ENCODE measurements around the gene RRP15.

The RRP15 gene

GRCh38 chr1:218364028-218364710 lies 79.1 kb downstream of the RRP15 start:
- no peak for DNase-seq

GRCh38 chr1:218365226-218365999 lies 80.3 kb downstream of the RRP15 start:
- no peak for DNase-seq

- DNase-seq = no peak
These were observed 81.4 kb downstream of the RRP15 start for GRCh38 chr1:218366322-218367052.

- no peak for DNase-seq
These were observed 82.0 kb downstream of the RRP15 start for GRCh38 chr1:218367118-218367517.

- no peak for DNase-seq
These were observed 83.6 kb downstream of the RRP15 start for GRCh38 chr1:218368686-218369085.

GRCh38 chr1:218369688-218370511 lies 84.8 kb downstream of the RRP15 start:
- no peak for DNase-seq

GRCh38 chr1:218371927-218372672 lies 87.0 kb downstream of the RRP15 start:
- no peak for DNase-seq

GRCh38 chr1:218374401-218375353 lies 89.6 kb downstream of the RRP15 start:
- DNase-seq = no peak

GRCh38 chr1:218376722-218377121 lies 91.6 kb downstream of the RRP15 start:
- DNase-seq = no peak

- no peak for DNase-seq
These were observed 92.1 kb downstream of the RRP15 start for GRCh38 chr1:218377143-218377660.

GRCh38 chr1:218380125-218380977 lies 95.3 kb downstream of the RRP15 start:
- no peak for DNase-seq

GRCh38 chr1:218382261-218382660 lies 97.2 kb downstream of the RRP15 start:
- DNase-seq = no peak

- peak; percentile 66 for DNase-seq
These were observed 98.0 kb downstream of the RRP15 start for GRCh38 chr1:218383051-218383450.

- DNase-seq = no peak
These were observed 98.6 kb downstream of the RRP15 start for GRCh38 chr1:218383681-218384080.

GRCh38 chr1:218384581-218384993 lies 99.5 kb downstream of the RRP15 start:
- DNase-seq = no peak

All from NCI-H1417 treated with DMSO at 0.1 percent for 48 hours (cell line).